HepG2 (cell line): Measurements from ENCODE around the gene AP3B2. TPM values are rescaled to one million over a fixed set of nuclear protein-coding genes. Genes with fewer than 3 reads are reported as not detected.

Source experiments
- ASH2L ChIP-seq: fragments of 300-600, 200-600 bp; sonication (generic); IDR thresholded peaks from 2 replicates; pipeline ENCODE4 v1.7.0; 2017; ENCODE audit warnings: low read depth, mild to moderate bottlenecking, moderate library complexity, mixed read lengths, low read length; ENCODE audit not compliant: insufficient read length
- ATF7-NPFF ChIP-seq: sonication (generic); formaldehyde crosslinking; IDR thresholded peaks from 2 replicates; pipeline ENCODE4 v1.8.1; 2023; ENCODE audit warnings: mild to moderate bottlenecking, low read depth, missing genetic modification reagents, moderate library complexity
- BORCS8-MEF2B ChIP-seq: sonication (generic); formaldehyde crosslinking; IDR thresholded peaks from 2 replicates; pipeline ENCODE4 v1.8.0; 2022; ENCODE audit warnings: mild to moderate bottlenecking, missing genetic modification reagents
- DDIT3 ChIP-seq: sonication (generic); formaldehyde crosslinking; IDR thresholded peaks from 2 replicates; pipeline ENCODE4 v1.4.0; 2020; ENCODE audit warnings: mild to moderate bottlenecking, missing genetic modification reagents
- EHMT2 ChIP-seq: fragments of 200-600 bp; sonication (generic); IDR thresholded peaks from 2 replicates; pipeline ENCODE4 v1.7.0; 2017; ENCODE audit warnings: antibody characterized with exemption, low read depth, low read length, borderline replicate concordance
- FOXC1 ChIP-seq: sonication (generic); formaldehyde crosslinking; IDR thresholded peaks from 2 replicates; pipeline ENCODE4 v1.8.0; 2022; ENCODE audit warnings: mild to moderate bottlenecking, missing genetic modification reagents, borderline replicate concordance
- GTF2F1 ChIP-seq: fragments of 150-350 bp; IDR thresholded peaks from 2 replicates; pipeline ENCODE4 v1.6.1; 2014; ENCODE audit warnings: low read length
- HHEX ChIP-seq: IDR thresholded peaks from 2 replicates; pipeline ENCODE4 v1.6.1; 2016; ENCODE audit warnings: control low read depth
- HMGXB3 ChIP-seq: sonication (generic); formaldehyde crosslinking; IDR thresholded peaks from 2 replicates; pipeline ENCODE4 v1.4.0; 2020; ENCODE audit warnings: missing genetic modification reagents, borderline replicate concordance
- MYC ChIP-seq: sonication (generic); formaldehyde crosslinking; IDR thresholded peaks from 2 replicates; pipeline ENCODE4 v1.9.0; 2021; ENCODE audit warnings: missing genetic modification reagents, borderline replicate concordance
- RARA ChIP-seq: IDR thresholded peaks from 2 replicates; pipeline ENCODE4 v1.6.1; 2016; ENCODE audit warnings: missing genetic modification reagents, missing compliant biosample characterization
- THAP11 ChIP-seq: IDR thresholded peaks from 2 replicates; pipeline ENCODE4 v1.6.1; 2016; ENCODE audit warnings: missing biosample characterization, missing genetic modification reagents
- UBTF ChIP-seq: sonication (generic); formaldehyde crosslinking; IDR thresholded peaks from 2 replicates; pipeline ENCODE4 v1.4.0; 2020; ENCODE audit warnings: mild to moderate bottlenecking, missing genetic modification reagents
- ZFP90 ChIP-seq: sonication (generic); formaldehyde crosslinking; IDR thresholded peaks from 2 replicates; pipeline ENCODE4 v1.8.0; 2022; ENCODE audit warnings: missing genetic modification reagents, mild to moderate bottlenecking, inconsistent platforms, borderline replicate concordance
- ZNF17 ChIP-seq: sonication (generic); formaldehyde crosslinking; IDR thresholded peaks from 2 replicates; pipeline ENCODE4 v1.5.0; 2020; ENCODE audit warnings: mild to moderate bottlenecking, missing genetic modification reagents
- ZNF234 ChIP-seq: sonication (generic); formaldehyde crosslinking; conservative IDR thresholded peaks from 2 replicates; pipeline ENCODE4 v1.5.1; 2020; ENCODE audit warnings: mild to moderate bottlenecking, missing genetic modification reagents
- ZNF292 ChIP-seq: sonication (generic); formaldehyde crosslinking; IDR thresholded peaks from 2 replicates; pipeline ENCODE4 v1.8.1; 2022; ENCODE audit warnings: mild to moderate bottlenecking, low read depth, missing genetic modification reagents, borderline replicate concordance
- ZNF33B ChIP-seq: sonication (generic); formaldehyde crosslinking; IDR thresholded peaks from 2 replicates; pipeline ENCODE4 v1.5.1; 2020; ENCODE audit warnings: mild to moderate bottlenecking, missing genetic modification reagents
- ZNF557 ChIP-seq: sonication (generic); formaldehyde crosslinking; IDR thresholded peaks from 2 replicates; pipeline ENCODE4 v1.4.0; 2020; ENCODE audit warnings: missing genetic modification reagents
- ZNF616 ChIP-seq: sonication (generic); formaldehyde crosslinking; IDR thresholded peaks from 2 replicates; pipeline ENCODE4 v1.5.0; 2020; ENCODE audit warnings: low read depth, mild to moderate bottlenecking, missing genetic modification reagents
- ZNF7 ChIP-seq: IDR thresholded peaks from 2 replicates; pipeline ENCODE4 v1.6.1; 2016; ENCODE audit warnings: missing biosample characterization, missing genetic modification reagents
- ZNF761 ChIP-seq: sonication (generic); formaldehyde crosslinking; conservative IDR thresholded peaks from 2 replicates; pipeline ENCODE4 v1.4.0; 2020; ENCODE audit warnings: mild to moderate bottlenecking, missing genetic modification reagents
- polyA plus RNA-seq, 8 experiments: library from polyadenylated mRNA; depleted of rRNA in 3 of 8; stranded (reverse) in 7 of 8; unstranded in 1 of 8; fragments of >200 nt; fragmentation: Illumina TruSeq in 4 of 8; extraction: Trizol in 4 of 8; gene quantifications; 2 replicates each; pipeline versions ENCODE4 v1.2.1 to v1.2.3, GENCODE V29; 2011 to 2016; ENCODE audit warnings: low read depth in 4 of 8, missing spikeins in 1 of 8, mixed read lengths in 1 of 8; ENCODE audit not compliant: insufficient read depth in 1 of 8
- total RNA-seq, 5 experiments: library from RNA; depleted of rRNA; stranded (reverse); fragments of >200 nt; fragmentation: Illumina TruSeq; extraction: Trizol; gene quantifications; 2 replicates each; pipeline ENCODE4 v1.2.3, GENCODE V29; 2016; ENCODE audit warnings: low read depth in 1 of 5

The AP3B2 gene
- total and polyA plus RNA-seq, 2 of the 13 experiments (the other 11 are each of a cell fraction or from before 2014, with no cell fraction given) = not detected

GRCh38 chr15:82709421-82710207, at the start of gene AP3B2 (continued):
- TF ChIP-seq UBTF (peak; percentile 79; the same call in 1 of the 2 replicates), ZNF17 (CRISPR knock-in tag) (no peak), ZNF234 (CRISPR knock-in tag) (no peak), RARA (no peak), HMGXB3 (CRISPR knock-in tag) (no peak), ZNF292 (CRISPR knock-in tag) (no peak), ZNF557 (no peak), ZNF7 (CRISPR knock-in tag) (no peak), ASH2L (no peak), DDIT3 (CRISPR knock-in tag) (no peak), MYC (CRISPR knock-in tag) (0 out of 2 replicates have a peak, but pooled peaks have one; percentile 28), FOXC1 (CRISPR knock-in tag) (peak; percentile 50; the same call in 1 of the 2 replicates), ZNF761 (peak; percentile 78; the same call in 1 of the 2 replicates), EHMT2 (0 out of 2 replicates have a peak, but pooled peaks have one; percentile 32), ZFP90 (0 out of 2 replicates have a peak, but pooled peaks have one; percentile 19), HHEX (CRISPR knock-in tag) (no peak), BORCS8-MEF2B (CRISPR knock-in tag) (peak; percentile 20), GTF2F1 (no peak), THAP11 (CRISPR knock-in tag) (peak; percentile 36; the same call in 1 of the 2 replicates), ATF7-NPFF (CRISPR knock-in tag) (peak; percentile 75; the same call in 1 of the 2 replicates), ZNF616 (CRISPR knock-in tag) (peak; percentile 71; the same call in 1 of the 2 replicates), ZNF33B (0 out of 2 replicates have a peak, but pooled peaks have one; percentile 55)
